HEK293T (cell line): ENCODE data around the gene CPSF7.

ENCODE experiments used
- FOXA1 ChIP-seq: fragments of 450-650 bp; IDR thresholded peaks from 2 replicates; pipeline ENCODE4 v1.6.1; 2016; ENCODE audit warnings: mild to moderate bottlenecking
- FOXK2 ChIP-seq: fragments of 450-650 bp; IDR thresholded peaks from 2 replicates; pipeline ENCODE4 v1.6.1; 2016; ENCODE audit warnings: mild to moderate bottlenecking
- L3MBTL2 ChIP-seq: fragments of 450-650 bp; conservative IDR thresholded peaks from 2 replicates; pipeline ENCODE4 v1.6.1; 2016; ENCODE audit warnings: mild to moderate bottlenecking
- LEF1 ChIP-seq: fragments of 450-650 bp; IDR thresholded peaks from 2 replicates; pipeline ENCODE4 v1.6.1; 2017; ENCODE audit warnings: mild to moderate bottlenecking, borderline replicate concordance
- PKNOX1 ChIP-seq: fragments of 450-650 bp; IDR thresholded peaks from 2 replicates; pipeline ENCODE4 v1.6.1; 2016
- SP1 ChIP-seq: fragments of 450-650 bp; IDR thresholded peaks from 2 replicates; pipeline ENCODE4 v1.6.1; 2017
- TARDBP ChIP-seq: fragments of 450-650 bp; IDR thresholded peaks from 2 replicates; pipeline ENCODE4 v1.6.1; 2016
- ZNF384 ChIP-seq: fragments of 450-650 bp; IDR thresholded peaks from 2 replicates; pipeline ENCODE4 v1.6.1; 2016

GRCh38 chr11:61429691-61430582 is at the start of gene CPSF7, which contains the start of gene SDHAF2:
- TF ChIP-seq TARDBP (no peak), FOXK2 (no peak), ZNF384 (no peak), FOXA1 (no peak), LEF1 (no peak), SP1 (no peak), PKNOX1 (peak; percentile 39; the same call in 1 of the 2 replicates), L3MBTL2 (peak; percentile 43; the same call in 1 of the 2 replicates)
